ENCODE results near the gene EIF4A2. TPM values are rescaled to one million over a fixed set of nuclear protein-coding genes. Genes with fewer than 3 reads are reported as not detected.

EIF4A2 gene
- total RNA-seq, 1 donor from 2014 or later = 292 TPM

- DNase-seq (ENCODE audit: low read depth) = peak; percentile 85
- Histone ChIP-seq H3K36me3 (ENCODE audit: control insufficient read depth, insufficient read depth, low read length) (no peaks in the 10 kb centered on the region), H3K4me3 (ENCODE audit: low read depth, low read length) (no peak overlapping the region), H3K27me3 (ENCODE audit: control insufficient read depth, insufficient read depth, low read length) (no peaks in the 10 kb centered on the region)
- TF ChIP-seq CTCF (IDR thresholded peaks at IDR 0.05; ENCODE audit: insufficient read depth, low read length, poor library complexity, severe bottlenecking) = no peak
These were observed 23.1 kb upstream of the EIF4A2 start for GRCh38 chr3:186760141-186760833.

GRCh38 chr3:186760897-186761447, 22.4 kb upstream of the EIF4A2 start:
- H3K27me3 ChIP-seq (ENCODE audit: control insufficient read depth, insufficient read depth, low read length) = no peaks in the 10 kb centered on the region
- no peaks in the 10 kb centered on the region for H3K36me3 ChIP-seq (ENCODE audit: control insufficient read depth, insufficient read depth, low read length)
- no peak for TF ChIP-seq CTCF (IDR thresholded peaks at IDR 0.05; ENCODE audit: insufficient read depth, low read length, poor library complexity, severe bottlenecking)
- no peak overlapping the region for H3K4me3 ChIP-seq (ENCODE audit: low read depth, low read length)
- DNase-seq (ENCODE audit: low read depth) = no peak

- no peak for TF ChIP-seq CTCF (IDR thresholded peaks at IDR 0.05; ENCODE audit: insufficient read depth, low read length, poor library complexity, severe bottlenecking)
- H3K27me3 ChIP-seq (ENCODE audit: control insufficient read depth, insufficient read depth, low read length) = no peaks in the 10 kb centered on the region
- no peaks in the 10 kb centered on the region for H3K36me3 ChIP-seq (ENCODE audit: control insufficient read depth, insufficient read depth, low read length)
- no peak for DNase-seq (ENCODE audit: low read depth)
- H3K4me3 ChIP-seq (ENCODE audit: low read depth, low read length) = peak overlapping the region; percentile 7
These were observed 11.1 kb upstream of the EIF4A2 start for GRCh38 chr3:186772281-186772694.

GRCh38 chr3:186772701-186773417, 10.5 kb upstream of the EIF4A2 start:
- TF ChIP-seq CTCF (IDR thresholded peaks at IDR 0.05; ENCODE audit: insufficient read depth, low read length, poor library complexity, severe bottlenecking) = no peak
- no peaks in the 10 kb centered on the region for H3K36me3 ChIP-seq (ENCODE audit: control insufficient read depth, insufficient read depth, low read length)
- no peak for DNase-seq (ENCODE audit: low read depth)
- H3K27me3 ChIP-seq (ENCODE audit: control insufficient read depth, insufficient read depth, low read length) = no peaks in the 10 kb centered on the region
- H3K4me3 ChIP-seq (ENCODE audit: low read depth, low read length) = peak overlapping the region; percentile 7

- Histone ChIP-seq H3K27me3 (ENCODE audit: control insufficient read depth, insufficient read depth, low read length) (no peaks in the 10 kb centered on the region), H3K36me3 (ENCODE audit: control insufficient read depth, insufficient read depth, low read length) (no peaks in the 10 kb centered on the region), H3K4me3 (ENCODE audit: low read depth, low read length) (no peak overlapping the region)
- TF ChIP-seq CTCF (IDR thresholded peaks at IDR 0.05; ENCODE audit: insufficient read depth, low read length, poor library complexity, severe bottlenecking) = peak; percentile 7
- no peak for DNase-seq (ENCODE audit: low read depth)
These were observed 7.4 kb upstream of the EIF4A2 start for GRCh38 chr3:186775999-186776398.
